Heart left ventricle (tissue), 13 donors: ENCODE results near the gene KRTAP2-1.
"Not testable (repeated sequence)": the region's sequence is repeated elsewhere in the genome, so short reads cannot be mapped to it uniquely, and the experiment has no call there.

Experiments used
- POLR2A ChIP-seq, 2 donors: fragments of 450-650 bp; IDR thresholded peaks; one replicate each; pipeline ENCODE4 v1.6.1; 2017; ENCODE audit warnings: antibody characterized with exemption in 2 of 2, mild to moderate bottlenecking in 2 of 2, moderate library complexity in 2 of 2
- TF ChIP-seq, protein P1 (sequence below), 12 donors: fragments of 200-600 bp; sonication (generic) in 4 of 12; IDR thresholded peaks; one replicate each; pipeline versions ENCODE4 v1.5.0 to v1.8.0; 2018 to 2022; ENCODE audit warnings: antibody characterized with exemption in 12 of 12, mild to moderate bottlenecking in 5 of 12
- donor health status: ischemic (EF 13 %, LVEDD 7.1; RV severe dilation, severe dysfunction).
- donor health status: DM: no; HTN: yes; CAD: no.
- donor health status: DM: no; HTN: no; CAD: no.
- donor health status: ischemic (EF 25% LVEDD 6.9; RV normal size, moderate dysfunction).
- donor health status: ischemic (EF 25% LVEDD 5.7; RV mildly dilated, moderate dysfunction).
- donor health status: ischemic (EF 35%, LVEDD 5.7; RV mildly dilated, moderate dysfunction).
- donor health status: nonischemic (EF 11% LVEDD 7.7; RV severe dilation, severe dysfunction).
- donor health status: DM: yes; HTN: yes; CAD: no.
- donor health status: PGD.
- donor health status: ischemic (EF 29% LVEDD 5.4; RV normal size, mild dysfunction).
- donor health status: nonischemic (EF 23%, LVEDD 6.1; RV moderate dilation, normal function).

DNA sequence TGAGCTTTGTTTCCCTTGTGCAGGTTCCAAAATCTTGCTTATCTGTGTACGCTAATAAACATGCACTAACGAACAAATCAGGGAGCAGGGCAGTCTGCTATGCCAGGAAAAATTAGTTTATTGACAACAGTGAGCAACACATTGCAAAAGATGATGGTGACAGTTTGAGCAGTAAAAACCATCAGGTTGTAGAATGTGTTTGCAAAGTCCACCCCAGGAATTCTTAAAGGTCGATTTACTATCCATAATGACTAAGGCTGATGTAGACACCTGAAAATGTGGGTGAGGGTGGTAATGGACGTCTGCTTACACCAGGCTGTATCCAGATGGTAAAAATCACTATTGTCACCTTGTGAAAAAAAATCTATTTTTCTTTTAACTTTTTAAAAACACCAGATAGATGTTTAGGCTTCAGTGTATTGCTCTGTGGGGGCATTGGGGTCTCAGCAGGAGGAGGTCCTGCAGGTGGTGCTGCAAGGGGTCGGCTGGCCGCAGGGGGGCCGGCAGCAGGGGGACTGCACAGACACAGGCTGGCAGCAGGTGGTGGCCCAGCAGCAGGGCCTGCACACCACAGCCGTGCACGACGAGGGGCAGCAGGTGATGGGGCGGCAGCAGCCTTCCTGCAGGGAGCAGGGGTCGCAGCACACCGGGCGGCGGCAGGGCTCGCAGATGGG, 18.0 kb upstream of the KRTAP2-1 start:
- TF ChIP-seq, protein P1, sequence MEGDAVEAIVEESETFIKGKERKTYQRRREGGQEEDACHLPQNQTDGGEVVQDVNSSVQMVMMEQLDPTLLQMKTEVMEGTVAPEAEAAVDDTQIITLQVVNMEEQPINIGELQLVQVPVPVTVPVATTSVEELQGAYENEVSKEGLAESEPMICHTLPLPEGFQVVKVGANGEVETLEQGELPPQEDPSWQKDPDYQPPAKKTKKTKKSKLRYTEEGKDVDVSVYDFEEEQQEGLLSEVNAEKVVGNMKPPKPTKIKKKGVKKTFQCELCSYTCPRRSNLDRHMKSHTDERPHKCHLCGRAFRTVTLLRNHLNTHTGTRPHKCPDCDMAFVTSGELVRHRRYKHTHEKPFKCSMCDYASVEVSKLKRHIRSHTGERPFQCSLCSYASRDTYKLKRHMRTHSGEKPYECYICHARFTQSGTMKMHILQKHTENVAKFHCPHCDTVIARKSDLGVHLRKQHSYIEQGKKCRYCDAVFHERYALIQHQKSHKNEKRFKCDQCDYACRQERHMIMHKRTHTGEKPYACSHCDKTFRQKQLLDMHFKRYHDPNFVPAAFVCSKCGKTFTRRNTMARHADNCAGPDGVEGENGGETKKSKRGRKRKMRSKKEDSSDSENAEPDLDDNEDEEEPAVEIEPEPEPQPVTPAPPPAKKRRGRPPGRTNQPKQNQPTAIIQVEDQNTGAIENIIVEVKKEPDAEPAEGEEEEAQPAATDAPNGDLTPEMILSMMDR (IDR thresholded peaks at IDR 0.05), result not testable (repeated sequence)
- not testable (repeated sequence) for TF ChIP-seq POLR2A (IDR thresholded peaks at IDR 0.05)
